MCF 10A (cell line): ENCODE measurements around the gene FOXA3. TPM values are rescaled to one million over a fixed set of nuclear protein-coding genes. Genes with fewer than 3 reads are reported as not detected.

Experiments
- BruUV-seq: library from RNA; stranded (reverse); fragments of 400-500 nt; replicated peaks from 2 replicates; lab custom pipeline; 2021; lab: Mats Ljungman, UMichigan
- CTCF ChIA-PET: fragments of 300-600 bp; sonication (Branson Sonifier 250); formaldehyde crosslinking; extraction: SDS; loops from one replicate; lab custom pipeline; 2021; ENCODE audit warnings: antibody characterized with exemption, inconsistent platforms; lab: Yijun Ruan, JAX
- POLR2A ChIA-PET: fragments of 300-600, 350-650 bp; sonication (Branson Sonifier 250); formaldehyde crosslinking; extraction: SDS; loops from one replicate; lab custom pipeline; 2020; ENCODE audit warnings: antibody characterized with exemption, inconsistent platforms; lab: Yijun Ruan, JAX
- DNase-seq: peaks from one replicate; pipeline ENCODE4 v3.0.0-alpha.2; 2018; ENCODE audit not compliant: unreplicated experiment
- H3K27ac Mint-ChIP-seq: one replicate; pipeline ENCODE4 v1.8.0; 2022; ENCODE audit warnings: mild to moderate bottlenecking, low read depth, mixed read lengths; ENCODE audit not compliant: unreplicated experiment
- H3K27me3 Mint-ChIP-seq: one replicate; pipeline ENCODE4 v1.8.0; 2022; ENCODE audit warnings: mixed read lengths; ENCODE audit not compliant: insufficient read depth, unreplicated experiment
- H3K36me3 Mint-ChIP-seq: one replicate; pipeline ENCODE4 v1.8.0; 2022; ENCODE audit warnings: mild to moderate bottlenecking, moderate library complexity, mixed read lengths; ENCODE audit not compliant: insufficient read depth, unreplicated experiment
- H3K4me1 Mint-ChIP-seq: one replicate; pipeline ENCODE4 v1.8.0; 2022; ENCODE audit warnings: mixed read lengths; ENCODE audit not compliant: insufficient read depth, unreplicated experiment
- H3K4me3 Mint-ChIP-seq: one replicate; pipeline ENCODE4 v1.8.0; 2022; ENCODE audit warnings: mild to moderate bottlenecking, moderate library complexity, mixed read lengths; ENCODE audit not compliant: unreplicated experiment
- H3K9me3 Mint-ChIP-seq: one replicate; pipeline ENCODE4 v1.8.0; 2022; ENCODE audit warnings: mixed read lengths; ENCODE audit not compliant: unreplicated experiment
- CTCF ChIP-seq: fragments of 200-600 bp; IDR thresholded peaks from one replicate; pipeline ENCODE4 v1.8.0; 2022; ENCODE audit warnings: antibody characterized with exemption, mild to moderate bottlenecking; ENCODE audit not compliant: unreplicated experiment
- intact Hi-C: fragments of 100-400 bp; cut with micrococcal nuclease; formaldehyde crosslinking; loops from 2 replicates; pipeline ENCODE4 v1.14.1; 2022
- total RNA-seq: library from RNA; stranded (reverse); gene quantifications from 2 replicates; pipeline ENCODE4 v1.2.3, GENCODE V29; 2022

FOXA3 gene
- total RNA-seq, 1 experiment from 2014 or later: not detected

- intact Hi-C loops: loop anchor here (1.0 to 10.0 kb wide), 3 partner anchors 66 to 113 kb away; partner anchors contain the start of gene CCDC61
- BruUV-seq: no TSS peak
- H3K9me3 Mint-ChIP-seq: no peaks in the 10 kb centered on the region
- peak overlapping the region; percentile 69 for H3K4me3 Mint-ChIP-seq
- ChIA-PET CTCF (interaction anchor here (0.7 to 1.7 kb wide), 3 partner anchors 11 to 40 kb away, joined by 3 to 9 read pairs (median 3); no protein-coding TSS in a partner anchor), POLR2A (interaction anchor here (0.6 kb wide), 1 partner anchor 278 kb away, joined by 3 read pairs; no protein-coding TSS in a partner anchor)
- no peak for TF ChIP-seq CTCF
- DNase-seq: no peak
- peaks cover 6% of the 10 kb centered on the region for H3K27me3 Mint-ChIP-seq
- H3K27ac Mint-ChIP-seq: no peak overlapping the region
- peaks cover 18% of the 10 kb centered on the region for H3K36me3 Mint-ChIP-seq
- peaks cover 10% of the 10 kb centered on the region for H3K4me1 Mint-ChIP-seq
Observed at GRCh38 chr19:45883586-45883880, 19.4 kb downstream of the FOXA3 start.

- H3K4me1 Mint-ChIP-seq: peaks cover 10% of the 10 kb centered on the region
- peak overlapping the region; percentile 69 for H3K4me3 Mint-ChIP-seq
- H3K27ac Mint-ChIP-seq: no peak overlapping the region
- no peak for DNase-seq
- CTCF ChIA-PET: interaction anchor here (0.7 to 1.7 kb wide), 4 partner anchors 10 to 758 kb away, joined by 3 to 9 read pairs (median 3); no protein-coding TSS in a partner anchor
- POLR2A ChIA-PET: interaction anchor here (0.6 to 4.0 kb wide), 2 partner anchors 21 to 278 kb away, joined by 3 to 34 read pairs; partner anchors contain the start of gene SYMPK
- peaks cover 18% of the 10 kb centered on the region for H3K36me3 Mint-ChIP-seq
- peaks cover under 1% of the 10 kb centered on the region for H3K27me3 Mint-ChIP-seq
- TF ChIP-seq CTCF: no peak
- no TSS peak for BruUV-seq
- H3K9me3 Mint-ChIP-seq: no peaks in the 10 kb centered on the region
- intact Hi-C loops: loop anchor here (1.0 to 10.0 kb wide), 3 partner anchors 67 to 113 kb away; partner anchors contain the start of gene CCDC61
Observed at GRCh38 chr19:45883881-45884681, 20.0 kb downstream of the FOXA3 start.

- intact Hi-C loops: loop anchor here (10.0 kb wide), 1 partner anchor 110 kb away; the partner anchor contains the start of gene CCDC61
- Mint-ChIP-seq H3K4me3 (peak overlapping the region; percentile 97), H3K27me3 (no peaks in the 10 kb centered on the region), H3K9me3 (no peaks in the 10 kb centered on the region), H3K27ac (no peak overlapping the region), H3K36me3 (peaks cover 18% of the 10 kb centered on the region), H3K4me1 (peaks cover 10% of the 10 kb centered on the region)
- no peak for TF ChIP-seq CTCF
- DNase-seq: no peak
- ChIA-PET POLR2A (interaction anchor here (1.1 to 4.0 kb wide), 10 partner anchors 15 to 321 kb away, joined by 3 to 46 read pairs (median 7); partner anchors contain the start of genes CCDC61, MYPOP, SIX5 and SYMPK), CTCF (interaction anchor here (0.5 to 1.7 kb wide), 6 partner anchors 18 to 757 kb away, joined by 3 read pairs; partner anchors contain the start of gene MYPOP)
- BruUV-seq: no TSS peak
Observed at GRCh38 chr19:45884682-45885555, 20.8 kb downstream of the FOXA3 start.
